Stimulated activated CD4-positive, alpha-beta T cell treated with anti-CD3 and anti-CD28 coated beads, Interleukin-15, amount 100 ng/mL, for 48 hours (primary cell): ENCODE results near the gene ELAPOR1.
A peak's percentile ranks its signal among the peaks of the same experiment; 100 is the strongest.
"Not testable (repeated sequence)": the region's sequence is repeated elsewhere in the genome, so short reads cannot be mapped to it uniquely, and the experiment has no call there.

ENCODE experiments used
- DNase-seq, 2 donors: peaks; one replicate each; pipeline ENCODE4 v3.0.0-alpha.2; 2020; ENCODE audit warnings: low read depth in 2 of 2

The ELAPOR1 gene

DNA sequence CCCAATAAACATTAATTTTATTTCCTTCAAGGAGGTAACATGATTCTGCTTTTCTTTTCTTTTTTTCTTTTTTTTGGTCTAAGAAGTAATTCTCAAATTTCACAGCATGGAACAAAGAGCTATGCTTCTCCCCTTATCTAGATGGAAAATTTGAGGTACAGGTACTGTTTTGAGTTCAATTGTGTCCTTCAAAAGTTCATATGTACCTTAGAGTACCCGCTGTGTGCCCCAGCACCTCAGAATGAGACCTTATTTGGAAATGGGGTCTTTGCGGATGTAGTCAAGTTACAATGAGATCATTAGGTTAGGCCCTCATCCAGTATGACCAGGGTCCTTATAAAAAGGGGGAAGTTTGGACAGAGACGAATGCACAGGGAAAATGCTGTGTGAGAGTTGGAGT, 22.0 kb downstream of the ELAPOR1 start:
- no peak for DNase-seq

DNA sequence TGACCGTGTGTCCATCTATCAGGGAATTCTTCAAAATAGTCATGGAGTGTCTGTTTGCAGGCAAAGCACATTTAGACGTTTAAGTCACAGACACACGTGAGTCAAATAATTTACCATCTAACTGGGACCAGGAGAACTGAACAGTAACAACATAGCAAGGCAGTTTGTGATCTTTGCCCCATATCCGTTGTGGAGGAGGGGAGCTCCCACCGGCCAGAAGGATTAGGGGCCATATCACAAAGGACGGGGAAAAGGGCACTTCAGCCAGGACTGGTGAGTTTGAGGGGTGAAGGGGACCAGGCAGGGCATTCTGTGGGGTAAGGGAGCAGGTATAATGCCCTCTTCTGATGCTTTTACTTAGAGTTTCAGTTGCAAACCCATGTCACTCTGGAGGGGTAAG, 22.9 kb downstream of the ELAPOR1 start:
- no peak for DNase-seq

DNA sequence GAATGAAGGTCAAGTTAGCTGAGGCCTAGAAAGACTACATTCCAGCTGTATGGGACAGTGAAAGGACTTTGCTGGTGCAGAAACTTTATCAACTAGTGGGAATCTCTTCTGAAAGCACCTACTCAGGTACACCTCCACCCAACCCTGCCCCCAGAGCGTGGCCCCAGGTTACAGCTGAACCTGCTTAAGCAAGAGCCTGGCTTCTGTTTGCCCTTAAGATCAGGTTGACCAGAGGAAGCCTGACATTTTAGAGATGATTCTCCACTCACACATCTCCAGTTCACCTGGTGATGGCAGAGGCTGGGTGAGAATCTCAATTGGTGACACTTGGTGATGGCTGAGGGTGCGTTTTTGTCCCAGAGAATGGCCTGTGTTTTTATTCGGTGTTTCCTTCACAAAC, 24.0 kb downstream of the ELAPOR1 start:
- DNase-seq: no peak

DNA sequence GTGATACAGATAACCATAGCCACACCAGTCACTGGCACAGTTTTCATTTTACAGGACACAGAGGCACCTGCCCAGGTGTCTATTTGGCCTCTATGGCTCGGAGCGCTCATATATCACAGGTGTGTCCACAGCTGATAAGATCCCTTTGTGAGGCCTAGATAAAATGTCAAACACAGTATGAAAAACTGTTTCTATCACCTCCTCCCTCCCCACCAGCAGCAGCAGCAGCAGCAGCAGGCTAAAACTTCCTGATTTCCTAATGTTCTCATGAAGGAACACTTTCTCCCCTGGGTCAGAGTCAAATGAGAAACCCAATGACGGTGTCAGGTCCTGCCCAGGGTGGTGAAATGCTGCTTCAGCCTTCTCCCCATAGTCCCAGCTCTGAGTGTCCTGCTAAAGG, 24.4 kb downstream of the ELAPOR1 start:
- DNase-seq: no peak

DNA sequence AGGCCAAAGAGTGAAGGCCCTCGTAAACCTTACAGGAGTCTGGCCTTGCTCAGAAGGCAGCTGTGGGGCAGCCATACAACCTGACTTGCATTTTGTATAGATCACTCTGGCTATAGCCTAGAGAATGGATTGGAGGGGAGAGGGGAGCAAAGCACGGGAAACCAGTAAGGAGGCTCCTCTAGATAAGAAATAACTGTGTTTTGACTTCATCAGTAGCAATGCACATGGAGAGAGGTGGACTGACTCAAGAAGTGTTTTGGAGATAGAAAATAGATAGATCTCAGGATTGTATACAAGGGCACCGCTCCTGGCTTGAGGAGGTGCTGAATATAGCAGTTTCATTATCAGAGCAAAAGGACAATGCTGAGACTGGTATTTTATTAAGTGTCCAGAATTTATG, 26.5 kb downstream of the ELAPOR1 start:
- no peak for DNase-seq

DNA sequence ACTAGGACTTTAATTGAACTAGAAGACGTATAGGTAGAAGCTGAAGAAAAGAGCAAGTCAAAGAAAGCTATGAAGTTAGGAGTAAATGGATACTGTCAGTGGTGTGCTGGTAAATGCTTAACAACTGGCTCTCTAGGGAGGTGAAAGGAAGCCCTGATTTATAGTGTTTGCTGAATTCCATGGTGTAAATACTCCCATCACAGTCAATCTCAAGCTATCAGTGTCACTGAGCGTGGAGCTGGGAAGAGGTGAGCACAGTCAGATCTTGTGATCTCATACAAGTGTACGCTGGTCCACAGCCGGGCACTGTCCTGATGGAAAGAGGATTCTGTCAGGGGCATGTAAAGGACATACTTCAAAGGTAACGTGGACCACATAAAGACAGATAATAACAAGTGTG, 28.3 kb downstream of the ELAPOR1 start:
- DNase-seq: no peak

DNA sequence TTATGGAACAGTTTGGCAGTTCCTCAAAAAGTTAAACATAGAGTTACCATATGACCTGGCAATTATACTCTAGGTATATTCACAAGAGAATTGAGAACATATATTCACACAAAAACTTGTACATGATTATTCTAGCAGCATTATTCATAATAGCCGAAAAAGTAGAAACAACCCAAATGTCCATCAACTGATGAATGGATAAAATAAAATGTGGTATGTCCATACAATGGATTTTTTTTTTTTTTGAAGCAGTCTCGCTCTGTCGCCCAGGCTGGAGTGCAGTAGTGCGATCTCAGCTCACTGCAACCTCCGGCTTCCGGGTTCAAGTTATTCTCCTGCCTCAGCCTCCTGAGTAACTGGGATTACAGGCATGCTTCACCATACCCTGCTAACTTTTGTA, 28.8 kb downstream of the ELAPOR1 start:
- not testable (repeated sequence) for DNase-seq

DNA sequence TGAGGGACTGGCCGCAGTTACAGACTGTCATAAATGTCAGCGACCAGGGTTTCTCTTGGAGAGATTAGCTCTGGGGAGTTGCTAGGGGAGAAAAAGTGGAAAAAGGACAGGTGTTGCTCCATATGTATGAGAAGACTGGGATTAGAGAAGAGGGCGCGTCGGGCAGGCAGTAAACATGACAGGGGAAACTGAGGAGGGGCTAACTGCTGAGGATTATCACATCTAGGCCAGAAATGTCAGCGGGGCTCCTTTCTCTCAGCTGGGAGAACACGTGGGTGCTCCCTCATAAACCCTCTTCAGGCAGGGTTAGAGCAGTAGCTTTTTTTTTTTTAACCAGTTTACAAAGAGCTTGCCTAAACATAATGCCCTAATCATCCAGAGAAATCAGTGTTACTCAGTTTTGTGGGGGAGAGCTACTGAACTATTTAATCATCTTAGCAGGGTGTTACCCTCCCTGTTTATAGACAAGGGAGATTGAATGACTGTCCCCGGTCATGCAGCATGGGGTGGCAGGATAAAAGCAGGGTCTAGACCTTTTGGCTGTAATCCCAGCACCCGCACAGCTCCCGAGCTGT, 35.2 kb downstream of the ELAPOR1 start:
- no peak for DNase-seq

DNA sequence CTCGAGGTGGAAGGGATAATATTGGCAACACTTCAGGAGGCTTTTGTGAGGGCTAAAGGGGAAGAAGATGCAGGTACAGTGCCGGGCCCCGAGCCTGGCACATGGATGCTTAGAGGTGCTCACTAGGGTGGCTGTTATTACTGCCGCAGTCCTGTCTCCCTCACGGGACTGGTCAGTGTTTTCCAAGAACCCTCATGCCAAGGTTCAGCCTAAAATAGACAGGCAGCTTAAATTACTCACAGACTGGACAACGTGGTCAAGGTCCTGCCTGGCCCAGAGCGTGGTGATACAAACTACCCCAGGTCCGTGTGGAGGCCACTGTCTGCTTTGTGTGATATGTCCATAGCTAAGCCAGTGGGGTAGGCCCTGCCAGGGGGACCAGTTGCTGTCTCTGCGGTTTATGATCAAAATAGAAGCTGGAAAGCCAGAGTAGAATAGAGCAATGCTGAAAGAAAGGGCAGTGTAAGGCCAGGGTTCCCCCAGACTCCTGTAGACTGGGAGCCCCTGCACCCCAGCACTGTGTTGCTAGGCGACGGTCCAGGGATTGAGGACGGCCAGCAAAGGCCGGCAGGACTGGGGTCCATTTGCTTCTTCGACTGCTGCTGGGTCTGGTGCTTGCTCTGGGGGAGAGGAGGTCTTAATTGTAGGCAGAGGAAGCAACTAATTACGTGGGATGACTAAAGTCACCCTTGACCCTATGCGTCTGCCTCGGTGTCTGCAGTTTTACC, 36.1 kb downstream of the ELAPOR1 start:
- DNase-seq: no peak

DNA sequence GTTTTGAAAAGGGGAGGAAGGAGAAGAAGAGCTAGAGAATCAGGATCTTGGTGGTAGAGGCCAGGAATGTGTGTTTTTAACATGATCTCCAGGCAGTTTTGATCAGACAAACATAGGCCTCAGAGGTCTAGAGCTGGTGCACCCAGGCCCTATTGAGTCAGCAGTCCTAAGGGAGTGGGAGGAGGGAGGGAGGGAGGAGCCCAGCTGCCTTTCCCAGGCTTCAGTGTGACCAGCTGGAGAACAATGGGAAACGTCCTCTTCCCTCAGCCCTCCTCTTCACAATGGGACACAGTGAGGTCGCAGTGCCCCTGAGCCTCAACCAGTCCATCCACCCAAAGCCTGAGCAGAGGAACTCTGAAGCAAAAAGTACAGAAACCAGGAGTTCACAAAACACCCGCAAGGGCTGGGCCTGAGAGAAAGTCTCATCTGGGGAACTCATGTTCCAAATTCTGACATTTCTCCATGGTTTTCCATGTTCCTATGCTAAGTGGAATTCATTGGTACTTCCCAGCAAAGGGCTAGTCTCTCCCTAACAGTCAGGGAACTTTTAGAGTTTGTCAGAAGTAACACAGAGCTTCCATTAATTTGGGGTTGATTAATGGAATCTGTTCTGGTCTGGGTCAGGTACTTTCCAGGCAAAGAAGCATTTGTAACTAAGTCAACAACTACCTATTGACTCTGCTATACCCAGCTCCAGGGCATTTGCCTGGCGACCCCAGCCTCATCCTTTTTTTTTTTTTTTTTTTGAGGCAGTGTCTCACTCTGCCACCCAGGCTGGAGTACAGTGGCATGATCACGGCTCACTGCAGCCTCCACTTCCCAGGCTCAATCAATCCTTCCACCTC, 37.5 kb downstream of the ELAPOR1 start:
- no peak for DNase-seq

DNA sequence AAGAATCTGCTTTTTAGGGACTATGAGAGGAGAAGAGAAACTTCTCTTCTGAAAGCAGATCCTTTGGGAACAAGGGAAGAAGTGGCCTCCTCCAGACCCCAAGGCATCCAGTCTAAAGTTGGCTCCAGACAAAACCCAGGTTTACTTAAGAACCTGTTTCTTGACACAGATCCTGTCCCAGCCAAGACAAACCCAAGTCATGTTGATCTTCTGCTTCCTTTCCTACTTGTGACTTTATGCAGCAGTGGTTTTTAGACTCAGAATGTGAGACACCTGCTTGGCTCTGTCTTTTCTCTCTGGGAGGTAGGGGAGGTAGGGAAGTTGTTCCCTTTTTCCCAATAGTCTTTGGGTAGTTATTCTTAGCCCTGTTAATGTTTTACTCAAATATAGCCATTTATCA, 38.3 kb downstream of the ELAPOR1 start:
- DNase-seq: no peak

DNA sequence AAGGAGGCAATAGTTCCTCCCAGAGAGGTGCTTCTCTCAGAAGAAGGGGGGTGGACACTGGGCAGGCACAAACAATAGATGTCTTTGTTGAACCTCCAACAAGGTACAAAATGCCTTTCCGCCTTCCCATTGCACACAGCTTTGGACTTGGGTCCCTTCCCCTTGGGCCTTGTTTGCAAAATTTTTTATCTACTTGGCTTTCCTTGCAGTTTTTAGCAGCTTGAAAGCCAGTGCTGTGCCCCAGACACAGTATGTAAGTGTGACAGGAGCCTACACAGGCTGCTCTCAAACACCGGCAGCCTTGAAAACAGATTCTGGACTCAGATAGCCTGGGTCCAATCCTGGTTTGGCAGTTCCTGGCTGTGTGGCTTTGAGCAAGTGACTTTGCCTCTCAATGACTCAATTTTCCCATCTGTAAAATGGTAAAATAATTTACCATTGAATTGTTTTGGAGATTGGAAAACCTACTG, 43.0 kb downstream of the ELAPOR1 start:
- no peak for DNase-seq

DNA sequence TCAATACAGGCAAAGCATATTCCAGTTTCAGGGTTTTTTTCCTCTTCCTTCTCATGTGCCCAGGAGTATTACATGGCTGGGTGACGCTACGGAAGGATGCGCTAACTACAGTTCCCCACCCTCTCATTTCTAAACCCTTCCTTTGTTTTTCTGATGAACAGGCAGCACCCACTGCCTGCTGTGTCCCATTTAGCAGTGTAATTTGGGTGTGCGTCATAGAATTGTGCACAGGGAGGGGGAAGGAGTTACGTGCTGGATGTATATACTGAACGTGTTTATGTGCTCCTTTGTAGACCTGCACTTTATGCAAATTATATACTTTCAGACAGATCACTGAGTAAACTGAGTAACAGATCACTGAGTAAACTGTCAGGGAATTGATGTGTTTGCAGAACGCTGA, 44.5 kb downstream of the ELAPOR1 start:
- no peak for DNase-seq

DNA sequence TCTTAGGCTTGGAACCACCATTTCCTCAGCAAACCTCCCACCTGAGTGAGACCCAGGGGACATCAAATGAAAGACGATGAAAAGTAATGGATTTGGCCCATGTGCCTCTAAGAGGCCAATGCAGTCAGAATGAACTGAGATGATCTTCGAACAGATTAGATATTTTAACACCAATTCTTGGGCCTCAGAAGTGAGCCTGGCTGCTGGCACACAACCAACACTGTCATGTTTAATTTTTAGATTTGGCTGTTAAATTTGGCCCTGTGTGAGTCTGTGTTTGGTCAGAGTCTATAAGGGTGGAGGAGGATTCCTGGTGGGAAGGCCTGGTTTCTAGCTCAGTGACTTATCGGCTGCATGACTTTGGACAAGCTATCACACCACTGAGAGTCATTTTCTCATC, 45.4 kb downstream of the ELAPOR1 start:
- no peak for DNase-seq

DNA sequence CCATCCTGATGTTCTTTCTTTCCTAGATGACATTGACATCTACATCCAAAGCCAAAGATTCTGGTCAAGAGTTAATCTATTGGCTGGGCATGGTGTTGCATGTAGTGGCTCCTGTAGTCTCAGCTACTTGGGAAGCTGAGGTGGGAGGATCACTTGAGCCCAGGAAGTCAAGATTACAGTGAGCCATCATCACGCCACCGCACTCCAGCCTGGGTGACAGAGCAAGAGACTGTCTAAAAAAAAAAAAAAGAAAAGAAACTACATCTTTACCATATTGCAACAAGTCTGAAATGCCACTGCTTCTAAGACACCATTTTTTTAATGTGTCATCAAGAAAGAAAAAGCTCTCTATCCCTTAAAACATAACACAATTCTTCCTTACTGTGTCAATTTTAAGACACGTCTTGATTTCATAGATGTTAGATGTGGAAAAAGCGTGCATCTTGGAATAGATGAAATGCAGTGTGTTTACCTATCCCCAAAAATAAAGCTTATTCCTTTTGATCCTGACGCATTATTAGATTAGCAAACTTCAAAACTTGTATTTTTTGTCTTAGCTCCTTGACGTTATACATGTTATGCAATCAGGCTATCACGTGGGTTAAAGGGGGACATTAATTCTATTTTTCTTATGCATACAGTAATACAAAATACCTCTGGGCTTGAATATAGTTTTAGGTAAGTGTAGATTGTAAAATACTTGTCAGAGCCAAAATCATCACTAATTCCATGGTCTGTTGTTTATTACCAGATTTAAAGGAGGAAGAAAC, 46.3 kb downstream of the ELAPOR1 start:
- DNase-seq: no peak

DNA sequence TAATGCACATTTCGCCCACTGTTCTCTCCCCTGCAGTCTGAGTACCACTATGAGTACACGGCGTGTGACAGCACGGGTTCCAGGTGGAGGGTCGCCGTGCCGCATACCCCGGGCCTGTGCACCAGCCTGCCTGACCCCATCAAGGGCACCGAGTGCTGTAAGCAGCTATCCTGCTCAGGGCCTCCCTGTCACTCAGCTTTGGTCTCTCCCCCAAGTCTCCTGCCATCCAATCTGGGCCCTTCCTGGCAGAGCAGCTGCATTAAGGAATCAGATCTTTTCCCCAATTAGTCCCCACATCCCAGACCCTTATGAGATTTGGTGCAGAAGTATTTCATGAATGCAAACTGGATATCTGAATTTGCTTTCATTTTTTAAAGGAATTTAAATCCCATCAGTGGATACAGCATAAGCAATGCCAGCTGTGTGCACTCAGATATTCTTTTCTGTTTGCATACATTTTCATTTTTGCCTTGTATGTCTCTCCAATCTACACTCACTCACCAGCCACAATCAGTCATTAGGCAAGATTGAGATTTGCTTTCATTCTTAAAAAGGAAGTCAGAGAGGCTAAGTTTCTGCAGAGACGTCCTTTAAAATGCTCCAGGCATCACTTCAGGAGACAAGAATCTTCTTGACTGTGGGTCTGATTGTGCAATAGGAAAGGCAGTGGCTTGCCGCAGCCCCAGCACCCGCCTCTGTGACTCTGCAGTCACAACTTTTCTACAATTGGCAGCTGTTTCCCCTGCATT, 48.1 kb downstream of the ELAPOR1 start:
- DNase-seq: peak; percentile 12 to 17

DNA sequence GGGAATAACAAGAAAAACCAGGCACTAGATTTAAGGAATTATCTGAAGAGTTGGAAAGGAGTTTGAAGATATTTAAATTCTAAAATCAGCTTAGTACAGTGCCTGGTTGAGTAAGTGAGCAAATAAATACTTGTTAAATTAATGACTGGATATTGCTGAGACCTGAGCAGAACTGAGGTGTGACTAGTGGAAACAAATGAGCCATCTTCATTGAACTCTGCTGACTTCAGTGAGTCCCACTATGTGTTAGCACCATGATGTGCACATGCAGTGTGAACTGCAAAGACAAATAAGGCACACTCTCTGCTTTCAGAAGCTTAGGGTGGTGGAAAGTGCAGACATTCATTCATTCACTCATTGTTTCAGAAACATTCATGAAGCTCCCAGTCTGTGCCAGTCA, 48.7 kb downstream of the ELAPOR1 start:
- DNase-seq: no peak

DNA sequence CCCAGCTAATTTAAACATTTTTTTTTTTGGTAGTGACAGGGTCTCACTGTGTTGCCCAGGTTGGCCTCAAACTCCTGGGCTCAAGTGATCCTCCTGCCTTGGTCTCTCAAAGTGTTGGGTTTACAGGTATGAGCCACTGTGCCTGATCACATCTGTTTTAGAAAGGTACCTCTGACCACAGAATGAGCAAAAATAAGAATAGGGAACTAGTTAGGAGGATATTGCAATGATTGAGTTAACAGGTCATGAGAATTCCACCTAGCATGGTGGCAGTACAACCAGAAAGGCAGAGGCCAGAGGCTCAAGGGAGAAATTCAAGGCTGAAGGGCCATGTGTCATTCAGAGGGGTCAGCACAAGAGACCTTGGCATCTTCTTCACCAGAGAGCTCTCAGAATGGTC, 49.6 kb downstream of the ELAPOR1 start:
- no peak for DNase-seq
